Activated T-cell treated with anti-CD3 and anti-CD28 coated beads for 24 hours (primary cell): ENCODE results near the gene HSF4.

Experiments used
- DNase-seq: peaks from one replicate; pipeline ENCODE4 v3.0.0-alpha.2; 2020; ENCODE audit warnings: low read depth

HSF4 gene

GRCh38 chr16:67201411-67202345 lies 37.1 kb downstream of the HSF4 start:
- DNase-seq = no peak

GRCh38 chr16:67202426-67202825 lies 37.9 kb downstream of the HSF4 start:
- no peak for DNase-seq

- DNase-seq = no peak
These were observed 38.5 kb downstream of the HSF4 start for GRCh38 chr16:67202956-67203493.

- no peak for DNase-seq
These were observed 39.5 kb downstream of the HSF4 start for GRCh38 chr16:67204076-67204475.

- no peak for DNase-seq
These were observed 41.7 kb downstream of the HSF4 start for GRCh38 chr16:67206129-67206837.

GRCh38 chr16:67206838-67207248 lies 42.3 kb downstream of the HSF4 start:
- no peak for DNase-seq

GRCh38 chr16:67207249-67208091 lies 42.9 kb downstream of the HSF4 start:
- DNase-seq = no peak

- no peak for DNase-seq
These were observed 43.8 kb downstream of the HSF4 start for GRCh38 chr16:67208154-67208896.

GRCh38 chr16:67209565-67209964 lies 45.0 kb downstream of the HSF4 start:
- no peak for DNase-seq

GRCh38 chr16:67210069-67210937 lies 45.8 kb downstream of the HSF4 start:
- DNase-seq = no peak

GRCh38 chr16:67211674-67212073 lies 47.1 kb downstream of the HSF4 start:
- DNase-seq = no peak

- DNase-seq = no peak
These were observed 48.2 kb downstream of the HSF4 start for GRCh38 chr16:67212766-67213165.

GRCh38 chr16:67213197-67214019 lies 48.9 kb downstream of the HSF4 start:
- DNase-seq = no peak

- no peak for DNase-seq
These were observed 51.2 kb downstream of the HSF4 start for GRCh38 chr16:67215706-67216105.

- DNase-seq = no peak
These were observed 52.3 kb downstream of the HSF4 start for GRCh38 chr16:67216612-67217490.
